Measurements from ENCODE around the gene ARHGEF33. TPM values are rescaled to one million over a fixed set of nuclear protein-coding genes. Genes with fewer than 3 reads are reported as not detected.

ARHGEF33 gene
- total and polyA plus RNA-seq, 2 of the 13 experiments (the other 11 are each of a cell fraction or from before 2014, with no cell fraction given), result 0.04 TPM; not detected in 1

- TF ChIP-seq ZBTB40 (IDR thresholded peaks at IDR 0.05), result no peak
- peak; percentile 87 for TF ChIP-seq ZBTB40 (CRISPR knock-in tag; IDR thresholded peaks at IDR 0.05)
- peak; percentile 83 for TF ChIP-seq RBFOX2 (IDR thresholded peaks at IDR 0.05; ENCODE audit: low read depth, low read length)
- TF ChIP-seq CEBPB (IDR thresholded peaks at IDR 0.05; ENCODE audit: borderline replicate concordance, low read depth, low read length), result no peak
- peak; percentile 77 for TF ChIP-seq CBX1 (IDR thresholded peaks at IDR 0.05; ENCODE audit: low read depth)
- no peak for TF ChIP-seq CERS6 (CRISPR knock-in tag; IDR thresholded peaks at IDR 0.05)
- TF ChIP-seq, protein P1, sequence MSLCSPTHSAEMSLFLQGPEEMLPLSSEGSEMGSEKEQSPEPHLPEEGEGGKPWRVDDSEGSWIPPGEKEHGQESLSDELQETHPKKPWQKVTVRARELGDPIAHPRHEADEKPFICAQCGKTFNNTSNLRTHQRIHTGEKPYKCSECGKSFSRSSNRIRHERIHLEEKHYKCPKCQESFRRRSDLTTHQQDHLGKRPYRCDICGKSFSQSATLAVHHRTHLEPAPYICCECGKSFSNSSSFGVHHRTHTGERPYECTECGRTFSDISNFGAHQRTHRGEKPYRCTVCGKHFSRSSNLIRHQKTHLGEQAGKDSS (CRISPR knock-in tag; IDR thresholded peaks at IDR 0.05; ENCODE audit: borderline replicate concordance, low read depth), result peak; percentile 59; the same call in 1 of the 2 replicates
- TF ChIP-seq ZNF224 (CRISPR knock-in tag; IDR thresholded peaks at IDR 0.05), result peak; percentile 92; the same call in 1 of the 2 replicates
- peak; percentile 85 for TF ChIP-seq FOXC1 (CRISPR knock-in tag; IDR thresholded peaks at IDR 0.05; ENCODE audit: borderline replicate concordance)
- TF ChIP-seq, protein P2, sequence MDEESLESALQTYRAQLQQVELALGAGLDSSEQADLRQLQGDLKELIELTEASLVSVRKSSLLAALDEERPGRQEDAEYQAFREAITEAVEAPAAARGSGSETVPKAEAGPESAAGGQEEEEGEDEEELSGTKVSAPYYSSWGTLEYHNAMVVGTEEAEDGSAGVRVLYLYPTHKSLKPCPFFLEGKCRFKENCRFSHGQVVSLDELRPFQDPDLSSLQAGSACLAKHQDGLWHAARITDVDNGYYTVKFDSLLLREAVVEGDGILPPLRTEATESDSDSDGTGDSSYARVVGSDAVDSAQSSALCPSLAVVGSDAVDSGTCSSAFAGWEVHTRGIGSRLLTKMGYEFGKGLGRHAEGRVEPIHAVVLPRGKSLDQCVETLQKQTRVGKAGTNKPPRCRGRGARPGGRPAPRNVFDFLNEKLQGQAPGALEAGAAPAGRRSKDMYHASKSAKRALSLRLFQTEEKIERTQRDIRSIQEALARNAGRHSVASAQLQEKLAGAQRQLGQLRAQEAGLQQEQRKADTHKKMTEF (CRISPR knock-in tag; IDR thresholded peaks at IDR 0.05), result peak; percentile 90
- TF ChIP-seq SP2 (CRISPR knock-in tag; IDR thresholded peaks at IDR 0.05), result peak; percentile 83
- TF ChIP-seq ZNF749 (CRISPR knock-in tag; IDR thresholded peaks at IDR 0.05; ENCODE audit: borderline replicate concordance), result peak; percentile 63; the same call in 1 of the 2 replicates
- TF ChIP-seq ZBTB3 (CRISPR knock-in tag; IDR thresholded peaks at IDR 0.05; ENCODE audit: borderline replicate concordance, low read depth), result peak; percentile 69; the same call in 1 of the 2 replicates
- TF ChIP-seq SPEN (CRISPR knock-in tag; IDR thresholded peaks at IDR 0.05; ENCODE audit: low read depth), result peak; percentile 73
- no peak for TF ChIP-seq NFE2L1 (CRISPR knock-in tag; IDR thresholded peaks at IDR 0.05; ENCODE audit: borderline replicate concordance)
- TF ChIP-seq ESRRA (CRISPR knock-in tag; IDR thresholded peaks at IDR 0.05; ENCODE audit: low read depth), result 0 out of 2 replicates have a peak, but pooled peaks have one; percentile 46
- TF ChIP-seq ZNF792 (CRISPR knock-in tag; IDR thresholded peaks at IDR 0.05), result peak; percentile 69; the same call in 1 of the 2 replicates
These were observed 13.9 kb upstream of the ARHGEF33 start, which contains the start of the genes DHX57 and MORN2 (continued) for GRCh38 chr2:38875576-38876367.
